HEK293 (cell line): ENCODE measurements around the gene CD300LG.

Experiments
- CTCF ChIP-seq: fragments of 450-650 bp; formaldehyde crosslinking; IDR thresholded peaks from 2 replicates; pipeline ENCODE4 v1.5.1; 2016; ENCODE audit warnings: missing biosample characterization, missing genetic modification characterization
- REST ChIP-seq: fragments of 450-650 bp; formaldehyde crosslinking; IDR thresholded peaks from 2 replicates; pipeline ENCODE4 v1.5.1; 2016; ENCODE audit warnings: missing biosample characterization, missing genetic modification characterization
- YY1 ChIP-seq: fragments of 450-650 bp; formaldehyde crosslinking; IDR thresholded peaks from 2 replicates; pipeline ENCODE4 v1.5.1; 2018; ENCODE audit warnings: missing biosample characterization, missing genetic modification characterization
- ZNF112 ChIP-seq: fragments of 450-650 bp; formaldehyde crosslinking; IDR thresholded peaks from 2 replicates; pipeline ENCODE4 v1.5.0; 2017; ENCODE audit warnings: missing biosample characterization, missing genetic modification characterization
- ZNF133 ChIP-seq: fragments of 450-650 bp; formaldehyde crosslinking; IDR thresholded peaks from 2 replicates; pipeline ENCODE4 v1.5.1; 2016; ENCODE audit warnings: missing biosample characterization, missing genetic modification characterization
- ZNF16 ChIP-seq: fragments of 450-650 bp; formaldehyde crosslinking; IDR thresholded peaks from 2 replicates; pipeline ENCODE4 v1.5.1; 2016; ENCODE audit warnings: low read depth, missing biosample characterization, missing genetic modification characterization

- TF ChIP-seq YY1 (tag by site-specific recombination), result no peak
- TF ChIP-seq CTCF (tag by site-specific recombination), result no peak
- TF ChIP-seq ZNF16, result no peak
- no peak for TF ChIP-seq REST (tag by site-specific recombination)
- TF ChIP-seq ZNF133 (tag by site-specific recombination), result no peak
- TF ChIP-seq ZNF112, result no peak
These were observed 45.6 kb downstream of the CD300LG start for GRCh38 chr17:43892647-43892952.
